ENCODE measurements around the gene OTUD7B. TPM values are rescaled to one million over a fixed set of nuclear protein-coding genes. Genes with fewer than 3 reads are reported as not detected.

Gene OTUD7B
- total RNA-seq, 4 donors from 2014 or later = 12.4 to 22.0 (median 19.5) TPM

DNA sequence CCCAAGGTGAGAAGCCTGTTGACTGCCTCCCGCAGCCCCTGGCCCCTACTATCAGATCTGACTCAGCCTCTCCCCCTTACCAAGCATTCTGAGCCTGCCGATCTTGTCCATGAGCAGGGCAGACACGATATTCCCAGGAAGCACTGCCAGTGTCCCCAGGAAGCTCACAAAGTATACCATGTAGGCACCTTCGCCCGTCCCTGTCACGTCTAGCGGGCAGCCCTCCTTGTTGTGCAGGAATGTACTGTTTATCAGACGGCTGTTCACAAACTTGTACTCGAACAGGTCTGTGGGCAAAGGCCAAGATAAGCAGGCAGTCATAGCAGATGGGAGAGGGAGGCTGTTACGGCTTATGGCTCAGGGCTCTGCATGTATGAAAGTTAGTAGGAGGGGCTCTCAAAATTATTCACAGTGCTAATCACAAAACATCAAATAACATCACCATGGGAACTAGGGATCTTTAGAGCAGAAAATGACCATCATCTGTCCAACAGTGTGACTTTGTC lies 103.9 kb downstream of the OTUD7B start:
- DNase-seq = peak in 1 of 3 donors; percentile 39
- TF ChIP-seq POLR2A (IDR thresholded peaks at IDR 0.05) = no peak
- TF ChIP-seq, protein P1, sequence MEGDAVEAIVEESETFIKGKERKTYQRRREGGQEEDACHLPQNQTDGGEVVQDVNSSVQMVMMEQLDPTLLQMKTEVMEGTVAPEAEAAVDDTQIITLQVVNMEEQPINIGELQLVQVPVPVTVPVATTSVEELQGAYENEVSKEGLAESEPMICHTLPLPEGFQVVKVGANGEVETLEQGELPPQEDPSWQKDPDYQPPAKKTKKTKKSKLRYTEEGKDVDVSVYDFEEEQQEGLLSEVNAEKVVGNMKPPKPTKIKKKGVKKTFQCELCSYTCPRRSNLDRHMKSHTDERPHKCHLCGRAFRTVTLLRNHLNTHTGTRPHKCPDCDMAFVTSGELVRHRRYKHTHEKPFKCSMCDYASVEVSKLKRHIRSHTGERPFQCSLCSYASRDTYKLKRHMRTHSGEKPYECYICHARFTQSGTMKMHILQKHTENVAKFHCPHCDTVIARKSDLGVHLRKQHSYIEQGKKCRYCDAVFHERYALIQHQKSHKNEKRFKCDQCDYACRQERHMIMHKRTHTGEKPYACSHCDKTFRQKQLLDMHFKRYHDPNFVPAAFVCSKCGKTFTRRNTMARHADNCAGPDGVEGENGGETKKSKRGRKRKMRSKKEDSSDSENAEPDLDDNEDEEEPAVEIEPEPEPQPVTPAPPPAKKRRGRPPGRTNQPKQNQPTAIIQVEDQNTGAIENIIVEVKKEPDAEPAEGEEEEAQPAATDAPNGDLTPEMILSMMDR (IDR thresholded peaks at IDR 0.05) = no peak
- Histone ChIP-seq H3K36me3 (no peaks in the 10 kb centered on the region), H3K4me1 (no peaks in the 10 kb centered on the region), H3K9me3 (no peaks in the 10 kb centered on the region), H3K27ac (no peak overlapping the region), H3K27me3 (no peaks in the 10 kb centered on the region), H3K4me3 (no peak overlapping the region)

GRCh38 chr1:149903836-149904491 lies 106.6 kb downstream of the OTUD7B start:
- H3K9me3 ChIP-seq = no peaks in the 10 kb centered on the region

GRCh38 chr1:149899460-149900284 lies 110.9 kb downstream of the OTUD7B start, which contains the start of gene BOLA1:
Gene BOLA1, plus strand, starts transcription at chr1:149899568. Its CDS starts 492 bp downstream, at chr1:149900060.
- Histone ChIP-seq H3K4me1 (peaks cover 0 to 7% (median 5%) of the 10 kb centered on the region in 4 donors), H3K4me3 (peak within 1 kb of the TSS; percentile 44 to 60 (median 52)), H3K27me3 (no peaks in the 10 kb centered on the region), H3K36me3 (no peaks in the 10 kb centered on the region), H3K9me3 (no peaks in the 10 kb centered on the region), H3K27ac (peak within 1 kb of the TSS; percentile 81 to 90 (median 83))
- TF ChIP-seq, protein P1 (IDR thresholded peaks at IDR 0.05) = no peak
- peak; percentile 83 to 92 for TF ChIP-seq POLR2A (IDR thresholded peaks at IDR 0.05)
- DNase-seq = peak; percentile 90 to 96 (median 93)

More at GRCh38 chr1:149903836-149904491, 106.6 kb downstream of the OTUD7B start:
- Histone ChIP-seq H3K27me3 (no peaks in the 10 kb centered on the region), H3K36me3 (no peaks in the 10 kb centered on the region), H3K27ac (no peak overlapping the region), H3K4me3 (no peak overlapping the region), H3K4me1 (peaks cover 0 to 7% (median 5%) of the 10 kb centered on the region in 4 donors)
- no peak for TF ChIP-seq POLR2A (IDR thresholded peaks at IDR 0.05)
- TF ChIP-seq, protein P1 (IDR thresholded peaks at IDR 0.05) = no peak
- peak in 1 of 3 donors; percentile 18 for DNase-seq

DNA sequence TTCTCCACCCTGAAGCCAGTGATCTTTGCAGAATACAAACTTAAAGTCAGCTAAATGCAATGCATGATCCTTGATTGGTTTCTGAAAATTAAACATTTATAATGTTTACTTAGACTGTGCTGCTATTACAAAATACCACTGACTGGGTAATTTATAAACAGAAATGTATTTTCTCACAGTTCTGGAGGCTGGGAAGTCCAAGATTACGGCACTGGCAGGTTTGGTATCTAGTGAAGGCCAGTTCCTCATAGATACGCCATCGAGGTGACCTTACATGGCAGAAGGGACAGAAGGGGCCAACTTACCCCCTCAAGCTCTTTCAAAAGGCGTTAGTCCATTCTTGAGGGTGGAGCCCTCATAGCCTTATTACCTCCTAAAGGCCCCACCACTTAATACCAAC lies 114.0 kb downstream of the OTUD7B start:
- no peak overlapping the region for H3K4me3 ChIP-seq
- H3K4me1 ChIP-seq = peaks cover 0 to 7% (median 5%) of the 10 kb centered on the region in 4 donors
- H3K9me3 ChIP-seq = no peaks in the 10 kb centered on the region
- no peaks in the 10 kb centered on the region for H3K36me3 ChIP-seq
- no peak for DNase-seq
- no peak overlapping the region for H3K27ac ChIP-seq
- H3K27me3 ChIP-seq = no peaks in the 10 kb centered on the region
- TF ChIP-seq, protein P1 (IDR thresholded peaks at IDR 0.05) = no peak
- no peak for TF ChIP-seq POLR2A (IDR thresholded peaks at IDR 0.05)

DNA sequence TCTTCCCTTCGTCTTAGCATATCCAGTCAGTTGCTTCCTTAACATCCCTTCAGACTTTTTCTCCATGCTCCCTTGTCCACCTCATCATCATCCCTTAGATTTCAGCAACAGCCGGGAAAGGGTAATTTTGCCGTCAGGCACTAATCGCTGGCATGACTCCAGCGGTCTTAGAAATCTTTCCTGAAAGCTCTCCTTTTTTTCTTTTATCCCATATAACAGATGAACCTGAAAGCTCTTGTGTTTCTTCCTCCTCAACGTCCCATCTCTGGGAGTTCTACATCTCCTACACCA lies 121.6 kb downstream of the OTUD7B start:
- Histone ChIP-seq H3K4me1 (peaks cover 0 to 9% (median 0%) of the 10 kb centered on the region in 4 donors), H3K36me3 (no peaks in the 10 kb centered on the region), H3K27me3 (no peaks in the 10 kb centered on the region), H3K4me3 (peak overlapping the region; percentile 61 to 78 (median 71)), H3K9me3 (no peaks in the 10 kb centered on the region), H3K27ac (peak overlapping the region in 3 of 4 donors; percentile 98 to 100 (median 99))
- DNase-seq = peak in 1 of 3 donors; percentile 50
- TF ChIP-seq, protein P1 (IDR thresholded peaks at IDR 0.05) = no peak
- peak in 1 of 2 donors; percentile 22 for TF ChIP-seq POLR2A (IDR thresholded peaks at IDR 0.05)
